Measurements from ENCODE around the gene CSE1L. TPM values are rescaled to one million over a fixed set of nuclear protein-coding genes. Genes with fewer than 3 reads are reported as not detected.
"Not testable (repeated sequence)": the region's sequence is repeated elsewhere in the genome, so short reads cannot be mapped to it uniquely, and the experiment has no call there.

Gene CSE1L
- total RNA-seq, 1 experiment from 2014 or later: 172 TPM

DNA sequence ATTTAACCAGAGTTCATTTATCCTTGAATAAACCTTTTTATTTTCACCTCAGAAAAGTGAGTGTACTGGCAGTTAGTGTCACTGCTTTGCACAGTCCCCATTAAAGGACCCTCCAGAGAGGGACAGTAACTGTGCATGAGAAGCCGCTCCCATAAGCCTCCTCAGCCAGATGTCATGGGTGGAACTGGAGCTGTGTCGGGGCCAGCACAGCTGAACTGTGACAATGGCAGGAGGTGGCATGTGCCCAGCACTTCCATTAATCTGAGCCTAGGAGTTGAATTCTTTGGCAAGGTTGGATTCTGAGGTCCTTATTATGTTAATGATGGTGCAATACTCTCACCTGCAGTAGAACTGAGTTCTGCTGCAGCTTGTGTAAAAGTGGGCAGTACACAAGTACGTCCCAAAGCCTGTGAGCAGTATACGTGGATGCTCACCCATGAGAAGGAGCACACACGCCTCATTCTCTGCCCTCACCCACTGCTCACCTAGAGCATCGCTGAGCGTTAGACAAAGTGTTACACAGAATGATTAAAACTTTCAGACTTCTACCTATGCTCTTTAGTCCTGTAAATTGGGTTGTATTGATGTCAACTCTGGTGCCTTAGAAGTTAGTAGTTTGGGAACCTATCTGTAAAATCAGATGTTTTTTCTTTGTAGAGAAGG, 11.9 kb upstream of the CSE1L start:
- H3K36me3 ChIP-seq: peaks cover 46% of the 10 kb centered on the region

DNA sequence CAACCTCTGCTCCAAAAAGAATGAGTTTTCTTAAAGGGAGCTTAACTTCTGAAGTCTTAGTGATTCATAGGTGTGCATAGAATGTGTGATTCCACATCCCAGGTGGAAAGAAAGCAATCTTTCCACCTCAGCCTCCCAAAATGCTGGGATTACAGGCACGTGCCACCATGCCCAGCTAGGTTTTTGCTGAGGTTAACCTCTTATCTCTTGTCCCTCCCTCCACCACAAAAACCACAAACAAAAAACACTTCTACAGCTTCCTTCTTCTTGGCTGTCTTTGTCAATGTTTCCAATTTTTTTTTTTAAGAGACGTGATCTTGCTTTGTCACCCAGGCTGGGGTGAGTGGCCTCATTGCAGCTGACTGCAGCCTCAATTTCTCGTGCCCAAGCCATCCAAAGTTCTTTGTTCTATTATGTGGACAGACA, 8.1 kb upstream of the CSE1L start:
- Histone ChIP-seq H3K27me3 (replicated peaks) (no peaks in the 10 kb centered on the region), H3K27ac (no peak overlapping the region), H3K9me3 (replicated peaks) (no peaks in the 10 kb centered on the region), H3K4me1 (replicated peaks) (no peaks in the 10 kb centered on the region; the same call in 1 of the 2 replicates), H3K36me3 (peaks cover 23% of the 10 kb centered on the region), H3K4me3 (no peak overlapping the region)
- DNase-seq (ENCODE audit: low read depth in 1 of 2, low spot score in 2 of 2): peak in 1 of 2 experiments; percentile 28

More for the DNA sequence above, 11.9 kb upstream of the CSE1L start:
- Histone ChIP-seq H3K4me1 (replicated peaks) (no peaks in the 10 kb centered on the region; the same call in 1 of the 2 replicates), H3K4me3 (no peak overlapping the region), H3K27me3 (replicated peaks) (no peaks in the 10 kb centered on the region), H3K27ac (no peak overlapping the region), H3K9me3 (replicated peaks) (no peaks in the 10 kb centered on the region)
- no peak for DNase-seq (ENCODE audit: low read depth in 1 of 2, low spot score in 2 of 2)

GRCh38 chr20:49039854-49040253, 6.3 kb upstream of the CSE1L start:
- no peaks in the 10 kb centered on the region for H3K27me3 ChIP-seq (replicated peaks)
- no peak overlapping the region for H3K27ac ChIP-seq
- no peaks in the 10 kb centered on the region; the same call in 1 of the 2 replicates for H3K4me1 ChIP-seq (replicated peaks)
- no peak overlapping the region for H3K4me3 ChIP-seq
- H3K36me3 ChIP-seq: peaks cover 9% of the 10 kb centered on the region
- no peak for DNase-seq (ENCODE audit: low read depth in 1 of 2, low spot score in 2 of 2)
- H3K9me3 ChIP-seq (replicated peaks): no peaks in the 10 kb centered on the region

GRCh38 chr20:49043000-49043399, 3.1 kb upstream of the CSE1L start:
- Histone ChIP-seq H3K36me3 (peaks cover 13% of the 10 kb centered on the region), H3K9me3 (replicated peaks) (no peaks in the 10 kb centered on the region), H3K27me3 (replicated peaks) (no peaks in the 10 kb centered on the region), H3K4me3 (no peak overlapping the region), H3K27ac (no peak overlapping the region), H3K4me1 (replicated peaks) (peaks cover 9% of the 10 kb centered on the region)
- peak in 1 of 2 experiments; percentile 26 for DNase-seq (ENCODE audit: low read depth in 1 of 2, low spot score in 2 of 2)

DNA sequence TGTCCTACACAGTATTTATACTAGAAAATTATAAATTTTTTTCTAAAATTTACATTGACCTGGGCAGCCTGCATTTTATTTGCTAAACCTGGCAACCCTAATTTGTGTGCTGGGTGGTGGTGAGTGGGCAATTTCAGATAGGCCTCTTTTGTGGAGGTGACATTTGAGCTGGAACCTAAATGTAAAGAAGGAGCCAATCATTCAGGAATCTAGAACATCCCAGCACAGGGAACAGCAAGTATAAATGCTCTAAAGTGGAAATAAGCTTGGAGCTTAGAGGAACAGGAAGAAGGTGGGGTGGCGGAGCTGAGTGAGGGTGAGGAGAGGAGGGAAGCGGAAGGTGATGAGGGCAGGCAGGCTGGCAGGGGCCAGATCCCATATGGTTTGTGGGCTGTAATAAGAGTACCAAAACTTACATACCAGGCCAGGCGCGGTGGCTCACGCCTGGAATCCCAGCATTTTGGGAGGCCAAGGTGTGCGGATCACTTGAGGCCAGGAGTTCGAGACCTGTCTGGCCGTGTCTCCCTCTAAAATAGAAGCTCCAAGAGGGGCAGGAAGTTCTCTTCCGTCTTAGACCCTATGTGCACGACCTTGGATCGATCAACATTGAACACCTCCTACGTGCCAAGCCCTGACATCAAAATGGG, 549 bp upstream of the CSE1L start:
- peak overlapping the region; percentile 92 for H3K27ac ChIP-seq
- H3K4me3 ChIP-seq: peak overlapping the region; percentile 95
- no peak for DNase-seq (ENCODE audit: low read depth in 1 of 2, low spot score in 2 of 2)
- H3K9me3 ChIP-seq (replicated peaks): no peaks in the 10 kb centered on the region
- peaks cover 28% of the 10 kb centered on the region for H3K36me3 ChIP-seq
- peaks cover 9% of the 10 kb centered on the region for H3K4me1 ChIP-seq (replicated peaks)
- no peaks in the 10 kb centered on the region for H3K27me3 ChIP-seq (replicated peaks)

- peaks cover 4% of the 10 kb centered on the region for H3K4me1 ChIP-seq (replicated peaks)
- H3K27me3 ChIP-seq (replicated peaks): no peaks in the 10 kb centered on the region
- no peak overlapping the region for H3K27ac ChIP-seq
- peaks cover 66% of the 10 kb centered on the region for H3K36me3 ChIP-seq
- H3K4me3 ChIP-seq: no peak overlapping the region
- H3K9me3 ChIP-seq (replicated peaks): no peaks in the 10 kb centered on the region
- no peak for DNase-seq (ENCODE audit: low read depth in 1 of 2, low spot score in 2 of 2)
These were observed 6.2 kb downstream of the CSE1L start for GRCh38 chr20:49052334-49052733.

GRCh38 chr20:49054056-49054643, 8.0 kb downstream of the CSE1L start:
- peaks cover 71% of the 10 kb centered on the region for H3K36me3 ChIP-seq
- H3K4me1 ChIP-seq (replicated peaks): no peaks in the 10 kb centered on the region; the same call in 1 of the 2 replicates
- DNase-seq (ENCODE audit: low read depth in 1 of 2, low spot score in 2 of 2): no peak
- H3K27me3 ChIP-seq (replicated peaks): no peaks in the 10 kb centered on the region
- no peak overlapping the region for H3K27ac ChIP-seq
- no peak overlapping the region for H3K4me3 ChIP-seq
- no peaks in the 10 kb centered on the region for H3K9me3 ChIP-seq (replicated peaks)

GRCh38 chr20:49063279-49063678, 17.2 kb downstream of the CSE1L start:
- peaks cover 77% of the 10 kb centered on the region for H3K36me3 ChIP-seq
- no peaks in the 10 kb centered on the region for H3K4me1 ChIP-seq (replicated peaks)
- H3K27ac ChIP-seq: no peak overlapping the region
- no peaks in the 10 kb centered on the region for H3K9me3 ChIP-seq (replicated peaks)
- DNase-seq (ENCODE audit: low read depth in 1 of 2, low spot score in 2 of 2): no peak
- H3K4me3 ChIP-seq: no peak overlapping the region
- no peaks in the 10 kb centered on the region for H3K27me3 ChIP-seq (replicated peaks)

GRCh38 chr20:49074521-49074920, 28.4 kb downstream of the CSE1L start:
- H3K27ac ChIP-seq: no peak overlapping the region
- no peak for DNase-seq (ENCODE audit: low read depth in 1 of 2, low spot score in 2 of 2)
- H3K4me3 ChIP-seq: no peak overlapping the region
- H3K4me1 ChIP-seq (replicated peaks): no peaks in the 10 kb centered on the region
- H3K27me3 ChIP-seq (replicated peaks): no peaks in the 10 kb centered on the region
- no peaks in the 10 kb centered on the region for H3K9me3 ChIP-seq (replicated peaks)
- peaks cover 96% of the 10 kb centered on the region for H3K36me3 ChIP-seq

GRCh38 chr20:49078310-49078709, 32.2 kb downstream of the CSE1L start:
- Histone ChIP-seq H3K9me3 (replicated peaks) (no peaks in the 10 kb centered on the region), H3K4me1 (replicated peaks) (no peaks in the 10 kb centered on the region), H3K36me3 (peaks cover 98% of the 10 kb centered on the region), H3K27ac (no peak overlapping the region), H3K27me3 (replicated peaks) (no peaks in the 10 kb centered on the region), H3K4me3 (no peak overlapping the region)
- DNase-seq (ENCODE audit: low read depth in 1 of 2, low spot score in 2 of 2): no peak

- H3K27me3 ChIP-seq (replicated peaks); H3K4me1 ChIP-seq (replicated peaks); H3K27ac ChIP-seq; H3K4me3 ChIP-seq; H3K9me3 ChIP-seq (replicated peaks); DNase-seq (ENCODE audit: low read depth in 1 of 2, low spot score in 2 of 2): not testable (repeated sequence)
- H3K36me3 ChIP-seq: peaks cover 98% of the 10 kb centered on the region
These were observed 36.2 kb downstream of the CSE1L start for GRCh38 chr20:49082295-49082694.

DNA sequence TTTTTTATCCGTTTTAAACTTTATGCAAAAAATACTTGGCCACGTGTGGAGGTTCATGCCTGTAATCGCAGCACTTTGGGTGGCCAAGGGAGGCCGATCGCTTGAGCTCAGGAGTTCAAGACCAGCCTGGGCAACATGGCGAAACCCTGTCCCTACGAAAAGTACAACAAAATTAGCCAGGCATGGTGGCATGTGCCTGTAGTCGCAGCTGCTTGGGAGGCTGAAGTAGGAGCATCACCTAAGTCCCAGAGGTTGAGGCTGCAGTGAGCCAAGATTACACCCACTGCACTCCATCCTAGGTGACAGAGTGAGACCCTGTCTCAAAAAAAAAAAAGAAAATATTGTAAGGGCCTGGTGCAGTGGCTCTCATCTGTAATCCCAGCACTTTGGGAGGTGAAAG, 45.0 kb downstream of the CSE1L start:
- no peak for DNase-seq (ENCODE audit: low read depth in 1 of 2, low spot score in 2 of 2)
- H3K27me3 ChIP-seq (replicated peaks): no peaks in the 10 kb centered on the region
- H3K9me3 ChIP-seq (replicated peaks): no peaks in the 10 kb centered on the region
- no peaks in the 10 kb centered on the region for H3K4me1 ChIP-seq (replicated peaks)
- peaks cover 97% of the 10 kb centered on the region for H3K36me3 ChIP-seq
- no peak overlapping the region for H3K27ac ChIP-seq
- H3K4me3 ChIP-seq: no peak overlapping the region

- no peaks in the 10 kb centered on the region for H3K4me1 ChIP-seq (replicated peaks)
- no peak for DNase-seq (ENCODE audit: low read depth in 1 of 2, low spot score in 2 of 2)
- no peak overlapping the region for H3K4me3 ChIP-seq
- H3K27me3 ChIP-seq (replicated peaks): no peaks in the 10 kb centered on the region
- peaks cover 97% of the 10 kb centered on the region for H3K36me3 ChIP-seq
- no peak overlapping the region for H3K27ac ChIP-seq
- no peaks in the 10 kb centered on the region for H3K9me3 ChIP-seq (replicated peaks)
These were observed 45.6 kb downstream of the CSE1L start for GRCh38 chr20:49091762-49092161.

GRCh38 chr20:49096203-49096730, 50.2 kb downstream of the CSE1L start:
- Histone ChIP-seq H3K36me3 (peaks cover 91% of the 10 kb centered on the region), H3K27ac (no peak overlapping the region), H3K4me3 (no peak overlapping the region), H3K4me1 (replicated peaks) (no peaks in the 10 kb centered on the region), H3K9me3 (replicated peaks) (no peaks in the 10 kb centered on the region), H3K27me3 (replicated peaks) (no peaks in the 10 kb centered on the region)
- no peak for DNase-seq (ENCODE audit: low read depth in 1 of 2, low spot score in 2 of 2)

Measured in SJSA1 (cell line).